H9 (cell line): Measurements from ENCODE around the gene S100A3. TPM values are rescaled to one million over a fixed set of nuclear protein-coding genes. Genes with fewer than 3 reads are reported as not detected.

Experiments used
- DNase-seq: peaks from one replicate; pipeline ENCODE4 v3.0.0-alpha.2; 2017
- H2AFZ ChIP-seq: one replicate; pipeline ENCODE4 v1.6.1; 2013; ENCODE audit warnings: mild to moderate bottlenecking, low read length, control low read depth, moderate library complexity
- H2AK5ac ChIP-seq: 2 replicates; pipeline ENCODE4 v1.6.1; 2013; ENCODE audit warnings: low read length, control low read depth, mixed read lengths; ENCODE audit not compliant: insufficient read length
- H2BK120ac ChIP-seq: one replicate; pipeline ENCODE4 v1.6.1; 2013; ENCODE audit warnings: low read depth, mild to moderate bottlenecking, low read length, control low read depth, inconsistent platforms; ENCODE audit not compliant: poor library complexity, severe bottlenecking
- H2BK12ac ChIP-seq: 2 replicates; pipeline ENCODE4 v1.6.1; 2013; ENCODE audit warnings: low read length, control low read depth, mixed read lengths, low read depth; ENCODE audit not compliant: insufficient read length
- H2BK15ac ChIP-seq: 2 replicates; pipeline ENCODE4 v1.6.1; 2013; ENCODE audit warnings: low read depth, low read length, control low read depth
- H2BK20ac ChIP-seq: one replicate; pipeline ENCODE4 v1.6.1; 2013; ENCODE audit warnings: low read depth, mild to moderate bottlenecking, low read length, control low read depth, inconsistent platforms; ENCODE audit not compliant: poor library complexity, severe bottlenecking
- H2BK5ac ChIP-seq: 2 replicates; pipeline ENCODE4 v1.6.1; 2013; ENCODE audit warnings: low read length, control low read depth, mixed read lengths; ENCODE audit not compliant: insufficient read length
- H3K14ac ChIP-seq: 2 replicates; pipeline ENCODE4 v1.6.1; 2013; ENCODE audit warnings: low read length, control low read depth; ENCODE audit not compliant: insufficient read depth
- H3K18ac ChIP-seq: 2 replicates; pipeline ENCODE4 v1.6.1; 2013; ENCODE audit warnings: low read depth, mild to moderate bottlenecking, mixed read lengths, low read length, control low read depth; ENCODE audit not compliant: insufficient read length
- H3K23ac ChIP-seq: 2 replicates; pipeline ENCODE4 v1.6.1; 2013; ENCODE audit warnings: low read length, control low read depth, mixed read lengths, low read depth; ENCODE audit not compliant: insufficient read length
- H3K23me2 ChIP-seq: 2 replicates; pipeline ENCODE4 v1.6.1; 2013; ENCODE audit warnings: low read depth, mild to moderate bottlenecking, mixed read lengths, low read length, control low read depth; ENCODE audit not compliant: insufficient read length, poor library complexity, severe bottlenecking
- H3K27ac ChIP-seq: 2 replicates; pipeline ENCODE4 v1.5.1; 2013; ENCODE audit warnings: low read length, control low read depth, mixed read lengths, low read depth; ENCODE audit not compliant: insufficient read length
- H3K27me3 ChIP-seq: 2 replicates; pipeline ENCODE4 v1.6.1; 2013; ENCODE audit warnings: low read length, control low read depth, inconsistent platforms; ENCODE audit not compliant: insufficient read depth
- H3K4ac ChIP-seq: 2 replicates; pipeline ENCODE4 v1.6.1; 2013; ENCODE audit warnings: low read depth, mild to moderate bottlenecking, control low read depth, inconsistent platforms, low read length, moderate library complexity
- H3K4me1 ChIP-seq: 2 replicates; pipeline ENCODE4 v1.6.1; 2013; ENCODE audit warnings: low read length, control low read depth, inconsistent platforms; ENCODE audit not compliant: insufficient read depth
- H3K4me2 ChIP-seq: 2 replicates; pipeline ENCODE4 v1.6.1; 2013; ENCODE audit warnings: low read length, control low read depth, mixed read lengths; ENCODE audit not compliant: insufficient read length, insufficient read depth
- H3K56ac ChIP-seq: 2 replicates; pipeline ENCODE4 v1.6.1; 2013; ENCODE audit warnings: low read depth, mild to moderate bottlenecking, mixed read lengths, low read length, control low read depth; ENCODE audit not compliant: insufficient read length
- H3K79me1 ChIP-seq: 2 replicates; pipeline ENCODE4 v1.6.1; 2013; ENCODE audit warnings: low read depth, mild to moderate bottlenecking, moderate library complexity, low read length, control low read depth, inconsistent platforms; ENCODE audit not compliant: insufficient read depth, poor library complexity, severe bottlenecking
- H3K79me2 ChIP-seq: 2 replicates; pipeline ENCODE4 v1.6.1; 2013; ENCODE audit warnings: low read length, control low read depth, inconsistent platforms; ENCODE audit not compliant: insufficient read depth
- H3K9ac ChIP-seq: 2 replicates; pipeline ENCODE4 v1.6.1; 2013; ENCODE audit warnings: low read length, control low read depth, mixed read lengths; ENCODE audit not compliant: insufficient read length; ENCODE audit errors: extremely low read depth
- H3K9me3 ChIP-seq: one replicate; pipeline ENCODE4 v1.6.1; 2013; ENCODE audit warnings: low read depth, low read length, inconsistent platforms; ENCODE audit not compliant: control insufficient read depth
- H3T11ph ChIP-seq: one replicate; pipeline ENCODE4 v1.6.1; 2013; ENCODE audit warnings: mild to moderate bottlenecking, low read length, control low read depth, inconsistent platforms
- H4K20me1 ChIP-seq: one replicate; pipeline ENCODE4 v1.6.1; 2013; ENCODE audit not compliant: control insufficient read depth, insufficient read length, insufficient read depth
- H4K5ac ChIP-seq: 2 replicates; pipeline ENCODE4 v1.6.1; 2013; ENCODE audit warnings: low read depth, mild to moderate bottlenecking, mixed read lengths, low read length, control low read depth; ENCODE audit not compliant: insufficient read length
- H4K8ac ChIP-seq: replicated peaks from 2 replicates; pipeline ENCODE4 v1.6.1; 2013; ENCODE audit warnings: low read length, control low read depth, mixed read lengths, low read depth; ENCODE audit not compliant: insufficient read length
- H4K91ac ChIP-seq: 2 replicates; pipeline ENCODE4 v1.6.1; 2013; ENCODE audit warnings: low read depth, mild to moderate bottlenecking, moderate library complexity, mixed read lengths, low read length, control low read depth; ENCODE audit not compliant: insufficient read length
- H3K27ac Mint-ChIP-seq, 3 experiments: 2 replicates in 2 of 3; 3 replicates in 1 of 3; pipeline ENCODE4 v1.8.0; 2020 to 2021; ENCODE audit warnings: mixed read lengths in 3 of 3, mild to moderate bottlenecking in 1 of 3, moderate library complexity in 1 of 3
- H3K27me3 Mint-ChIP-seq: 2 replicates; pipeline ENCODE4 v1.8.0; 2021; ENCODE audit warnings: low read depth, mild to moderate bottlenecking, moderate library complexity, mixed read lengths
- H3K36me3 Mint-ChIP-seq, 3 experiments: 2 replicates in 2 of 3; 3 replicates in 1 of 3; pipeline ENCODE4 v1.8.0; 2020 to 2021; ENCODE audit warnings: low read depth in 3 of 3, mixed read lengths in 3 of 3; ENCODE audit not compliant: insufficient read depth in 1 of 3
- H3K4me1 Mint-ChIP-seq, 2 experiments: 2 replicates each; pipeline ENCODE4 v1.8.0; 2020; ENCODE audit warnings: mixed read lengths in 2 of 2
- H3K4me3 Mint-ChIP-seq, 2 experiments: 2 replicates in 1 of 2; 3 replicates in 1 of 2; pipeline ENCODE4 v1.8.0; 2020 to 2021; ENCODE audit warnings: mild to moderate bottlenecking in 2 of 2, mixed read lengths in 2 of 2, moderate library complexity in 1 of 2
- H3K9me3 Mint-ChIP-seq, 2 experiments: 2 replicates in 1 of 2; 3 replicates in 1 of 2; pipeline ENCODE4 v1.8.0; 2020; ENCODE audit warnings: mild to moderate bottlenecking in 2 of 2, mixed read lengths in 2 of 2, moderate library complexity in 1 of 2
- CTCF ChIP-seq: fragments of 200-600 bp; sonication (generic); conservative IDR thresholded peaks from 3 replicates; pipeline ENCODE4 v1.8.0; 2021; ENCODE audit warnings: antibody characterized with exemption, mild to moderate bottlenecking
- WGBS: extraction: QIAGEN DNeasy Blood & Tissue Kit; methylation state at CpG from one replicate; pipeline ENCODE4 v1.1.7; 2013; ENCODE audit warnings: missing lambda C conversion rate, low lambda C conversion rate, mixed read lengths; ENCODE audit not compliant: insufficient read length; ENCODE audit errors: extremely low coverage; 5-methylcytosine and 5-hydroxymethylcytosine counted together
- total RNA-seq: library from RNA; stranded (reverse); gene quantifications from 2 replicates; pipeline ENCODE4 v1.2.1, GENCODE V29; 2021

S100A3 gene
- total RNA-seq, 1 experiment from 2014 or later: not detected

DNA sequence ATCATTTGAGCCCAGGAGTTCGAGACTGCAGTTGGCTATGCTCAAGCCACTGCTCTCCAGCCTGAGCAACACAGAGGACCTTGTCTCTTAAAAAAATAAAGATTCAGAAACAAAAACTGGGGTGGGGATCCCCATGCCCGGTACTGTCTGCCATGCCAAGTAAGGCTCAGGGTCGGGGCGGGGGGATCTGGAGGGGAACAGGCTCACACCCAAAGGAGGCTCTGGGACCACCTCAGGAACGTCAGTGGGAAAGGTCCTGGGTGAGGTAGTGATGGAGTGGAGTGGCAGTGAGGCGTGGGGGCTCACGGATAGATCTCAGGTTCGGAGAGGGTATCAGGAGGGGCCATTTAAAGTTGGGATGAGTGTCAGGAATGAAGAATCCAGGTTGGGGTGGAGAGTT is 2.7 kb downstream of the S100A3 start:
- Mint-ChIP-seq H3K4me1 (peaks cover 54 to 70% of the 10 kb centered on the region in 2 experiments), H3K9me3 (no peaks in the 10 kb centered on the region), H3K27ac (peak overlapping the region in 1 of 3 experiments; percentile 37; a peak in 1 of 7 replicates), H3K27me3 (peaks cover 1% of the 10 kb centered on the region), H3K36me3 (no peaks in the 10 kb centered on the region; a peak in 1 of 7 replicates), H3K4me3 (no peak overlapping the region)
- Histone ChIP-seq H2BK20ac (no peak overlapping the region), H2BK15ac (no peak overlapping the region), H3K14ac (no peak overlapping the region), H3K9me3 (no peaks in the 10 kb centered on the region), H4K8ac (no peak overlapping the region), H3K9ac (no peak overlapping the region), H2AFZ (no peak overlapping the region), H4K91ac (no peak overlapping the region), H3K79me1 (no peaks in the 10 kb centered on the region), H3K27me3 (no peaks in the 10 kb centered on the region), H2BK12ac (no peak overlapping the region), H2BK120ac (no peak overlapping the region), H3K4me1 (peaks cover 6% of the 10 kb centered on the region; the same call in 1 of the 2 replicates), H3K79me2 (no peaks in the 10 kb centered on the region), H2AK5ac (no peak overlapping the region), H2BK5ac (no peak overlapping the region), H3K56ac (no peak overlapping the region), H3K4ac (no peak overlapping the region), H3K18ac (no peak overlapping the region), H3T11ph (no peak overlapping the region), H4K20me1 (no peaks in the 10 kb centered on the region), H3K4me2 (no peak overlapping the region), H3K23me2 (no peaks in the 10 kb centered on the region), H3K23ac (no peak overlapping the region), H3K27ac (no peak overlapping the region), H4K5ac (no peak overlapping the region)
- TF ChIP-seq CTCF: no peak
- WGBS: no CpG with 5 or more reads among the region's 8 CpGs
- DNase-seq: no peak
